Neural cell (in vitro differentiated cells): ENCODE measurements around the gene SIL1. TPM values are rescaled to one million over a fixed set of nuclear protein-coding genes. Genes with fewer than 3 reads are reported as not detected.

ENCODE experiments used
- H2AFZ ChIP-seq: fragments of 200-600, 300-800 bp; sonication (generic), shearing (Covaris generic); 2 replicates; pipeline ENCODE4 v1.6.0; 2014; ENCODE audit warnings: low read depth, mild to moderate bottlenecking, antibody characterized with exemption, low read length, moderate library complexity
- H3F3A ChIP-seq: fragments of 200-600 bp; shearing (Covaris generic); 2 replicates; pipeline ENCODE4 v1.6.1; 2016; ENCODE audit warnings: mild to moderate bottlenecking, moderate library complexity, mixed read lengths, antibody characterized with exemption, low read length; ENCODE audit not compliant: insufficient read depth, poor library complexity, severe bottlenecking
- H3K27ac ChIP-seq: fragments of 200-600, 300-800 bp; sonication (generic), shearing (Covaris generic); 2 replicates; pipeline ENCODE4 v1.5.1; 2014; ENCODE audit warnings: mild to moderate bottlenecking, low read length, moderate library complexity
- H3K27me3 ChIP-seq: fragments of 300-800, 200-600 bp; sonication (generic), shearing (Covaris generic); 2 replicates; pipeline ENCODE4 v1.6.0; 2014; ENCODE audit warnings: mild to moderate bottlenecking, low read depth, low read length, moderate library complexity; ENCODE audit not compliant: insufficient read depth
- H3K36me3 ChIP-seq: fragments of 300-800, 200-600 bp; sonication (generic), shearing (Covaris generic); 2 replicates; pipeline ENCODE4 v1.5.1; 2014; ENCODE audit warnings: mild to moderate bottlenecking, antibody characterized with exemption, low read length, moderate library complexity; ENCODE audit not compliant: insufficient read depth
- H3K4me2 ChIP-seq: fragments of 300-800, 200-600 bp; sonication (generic), shearing (Covaris generic); 2 replicates; pipeline ENCODE4 v1.6.0; 2014; ENCODE audit warnings: mild to moderate bottlenecking, low read length
- H3K4me3 ChIP-seq: fragments of 300-800, 200-600 bp; sonication (generic), shearing (Covaris generic); 2 replicates; pipeline ENCODE4 v1.5.1; 2014; ENCODE audit warnings: mild to moderate bottlenecking, low read length, moderate library complexity
- H3K79me2 ChIP-seq: fragments of 200-600 bp; shearing (Covaris generic); replicated peaks from 2 replicates; pipeline ENCODE4 v1.6.0; 2014; ENCODE audit warnings: mild to moderate bottlenecking, low read length, moderate library complexity; ENCODE audit not compliant: insufficient read depth
- H3K9ac ChIP-seq: fragments of 300-800, 200-600 bp; sonication (generic), shearing (Covaris generic); 2 replicates; pipeline ENCODE4 v1.6.1; 2016; ENCODE audit warnings: mild to moderate bottlenecking, low read length, mixed read lengths
- H3K9me2 ChIP-seq: fragments of 200-600 bp; shearing (Covaris generic); 2 replicates; pipeline ENCODE4 v1.6.1; 2016; ENCODE audit warnings: mild to moderate bottlenecking, low read length, mixed read lengths; ENCODE audit not compliant: insufficient read depth
- H3K9me3 ChIP-seq: fragments of 200-600, 300-800 bp; sonication (generic), shearing (Covaris generic); 2 replicates; pipeline ENCODE4 v1.6.1; 2016; ENCODE audit warnings: mild to moderate bottlenecking, mixed run types, low read length, moderate library complexity, mixed read lengths
- H4K20me1 ChIP-seq: fragments of 200-600 bp; shearing (Covaris generic); 2 replicates; pipeline ENCODE4 v1.6.1; 2016; ENCODE audit warnings: mild to moderate bottlenecking, mixed run types; ENCODE audit not compliant: insufficient read depth
- EP300 ChIP-seq: fragments of 450-650 bp; conservative IDR thresholded peaks from 2 replicates; pipeline ENCODE4 v1.6.1; 2014; ENCODE audit warnings: antibody characterized with exemption, mild to moderate bottlenecking, moderate library complexity; ENCODE audit not compliant: poor library complexity, severe bottlenecking
- EZH2 ChIP-seq: fragments of 200-600, 300-800 bp; shearing (Covaris generic), sonication (generic); IDR thresholded peaks from 2 replicates; pipeline ENCODE4 v1.6.1; 2014; ENCODE audit warnings: antibody characterized with exemption, low read length, borderline replicate concordance, mild to moderate bottlenecking; ENCODE audit not compliant: insufficient read depth, poor library complexity, severe bottlenecking
- MXI1 ChIP-seq: fragments of 450-650 bp; conservative IDR thresholded peaks from 2 replicates; pipeline ENCODE4 v1.6.1; 2014; ENCODE audit warnings: antibody characterized with exemption, mild to moderate bottlenecking; ENCODE audit not compliant: poor library complexity, severe bottlenecking
- POLR2AphosphoS5 ChIP-seq: IDR thresholded peaks from 2 replicates; pipeline ENCODE4 v1.6.1; 2012
- RAD21 ChIP-seq: fragments of 450-650 bp; conservative IDR thresholded peaks from 2 replicates; pipeline ENCODE4 v1.6.1; 2014; ENCODE audit warnings: antibody characterized with exemption, mild to moderate bottlenecking, moderate library complexity
- SMC3 ChIP-seq: fragments of 450-650 bp; conservative IDR thresholded peaks from 2 replicates; pipeline ENCODE4 v1.6.1; 2014; ENCODE audit warnings: antibody characterized with exemption, mild to moderate bottlenecking, moderate library complexity; ENCODE audit not compliant: poor library complexity
- TAF1 ChIP-seq: IDR thresholded peaks from 2 replicates; pipeline ENCODE4 v1.6.1; 2012; ENCODE audit warnings: low read depth
- polyA plus RNA-seq: library from polyadenylated mRNA; depleted of rRNA; stranded (reverse); fragments of >200 nt; gene quantifications from 2 replicates; pipeline ENCODE4 v1.2.3, GENCODE V29; 2014
- TF ChIP-seq, protein P1 (sequence below): IDR thresholded peaks from 2 replicates; pipeline ENCODE4 v1.6.1; 2012; ENCODE audit warnings: borderline replicate concordance
- TF ChIP-seq, protein P2 (sequence below): fragments of 450-650 bp; IDR thresholded peaks from 2 replicates; pipeline ENCODE4 v1.5.1; 2014; ENCODE audit warnings: antibody characterized with exemption, mild to moderate bottlenecking, moderate library complexity; ENCODE audit not compliant: poor library complexity, severe bottlenecking

SIL1 gene
- polyA plus RNA-seq, 1 donor from 2014 or later, result 4.7 TPM

DNA sequence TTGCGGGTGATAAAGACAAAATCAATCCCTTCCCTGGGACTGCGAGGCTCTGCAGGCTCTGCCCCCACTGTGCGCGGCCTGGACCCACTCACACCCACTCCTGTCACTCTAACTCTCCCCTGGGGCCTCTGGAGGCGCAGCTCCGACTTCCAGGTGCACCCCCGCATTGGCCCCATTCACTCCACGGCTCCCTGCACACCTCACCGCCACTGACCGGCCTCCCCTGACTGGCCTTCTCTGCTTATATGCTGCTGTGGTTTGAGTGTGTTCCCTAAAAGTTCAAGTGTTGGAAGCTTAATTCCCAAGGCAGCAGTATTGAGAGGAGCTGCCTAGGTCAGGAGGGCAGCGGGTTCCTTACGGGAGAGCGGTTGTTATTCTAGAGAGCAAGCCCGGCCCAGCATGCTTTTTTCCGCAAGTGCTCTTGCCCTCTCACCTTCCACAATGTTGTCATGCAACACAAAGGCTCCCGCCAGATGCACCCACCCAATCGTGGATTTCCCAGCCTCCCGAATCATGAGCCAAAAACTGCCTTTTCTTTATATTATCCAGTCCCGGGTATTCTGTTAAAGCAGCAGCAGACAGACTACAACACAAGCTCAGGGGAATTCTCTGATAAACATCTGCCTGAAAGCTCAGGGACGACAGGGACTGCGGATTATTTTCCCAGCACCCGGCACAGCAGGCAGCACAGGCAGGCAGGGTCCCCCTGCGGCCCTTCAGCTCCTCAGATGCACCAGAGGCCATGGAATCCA is 249.5 kb downstream of the SIL1 start:
- H3K4me2 ChIP-seq, result no peak overlapping the region
- no peak overlapping the region for H2AFZ ChIP-seq
- no peaks in the 10 kb centered on the region for H3K9me2 ChIP-seq
- no peaks in the 10 kb centered on the region for H3F3A ChIP-seq
- no peaks in the 10 kb centered on the region for H3K9me3 ChIP-seq
- no peak overlapping the region for H3K27ac ChIP-seq
- no peaks in the 10 kb centered on the region for H4K20me1 ChIP-seq
- H3K36me3 ChIP-seq, result no peaks in the 10 kb centered on the region
- H3K9ac ChIP-seq, result no peak overlapping the region
- H3K79me2 ChIP-seq, result no peaks in the 10 kb centered on the region
- H3K4me3 ChIP-seq, result no peak overlapping the region
- H3K27me3 ChIP-seq, result no peaks in the 10 kb centered on the region
- TF ChIP-seq TAF1 (no peak), MXI1 (no peak), SMC3 (no peak), EZH2 (no peak), EP300 (no peak), POLR2AphosphoS5 (no peak)
- TF ChIP-seq, protein P1, sequence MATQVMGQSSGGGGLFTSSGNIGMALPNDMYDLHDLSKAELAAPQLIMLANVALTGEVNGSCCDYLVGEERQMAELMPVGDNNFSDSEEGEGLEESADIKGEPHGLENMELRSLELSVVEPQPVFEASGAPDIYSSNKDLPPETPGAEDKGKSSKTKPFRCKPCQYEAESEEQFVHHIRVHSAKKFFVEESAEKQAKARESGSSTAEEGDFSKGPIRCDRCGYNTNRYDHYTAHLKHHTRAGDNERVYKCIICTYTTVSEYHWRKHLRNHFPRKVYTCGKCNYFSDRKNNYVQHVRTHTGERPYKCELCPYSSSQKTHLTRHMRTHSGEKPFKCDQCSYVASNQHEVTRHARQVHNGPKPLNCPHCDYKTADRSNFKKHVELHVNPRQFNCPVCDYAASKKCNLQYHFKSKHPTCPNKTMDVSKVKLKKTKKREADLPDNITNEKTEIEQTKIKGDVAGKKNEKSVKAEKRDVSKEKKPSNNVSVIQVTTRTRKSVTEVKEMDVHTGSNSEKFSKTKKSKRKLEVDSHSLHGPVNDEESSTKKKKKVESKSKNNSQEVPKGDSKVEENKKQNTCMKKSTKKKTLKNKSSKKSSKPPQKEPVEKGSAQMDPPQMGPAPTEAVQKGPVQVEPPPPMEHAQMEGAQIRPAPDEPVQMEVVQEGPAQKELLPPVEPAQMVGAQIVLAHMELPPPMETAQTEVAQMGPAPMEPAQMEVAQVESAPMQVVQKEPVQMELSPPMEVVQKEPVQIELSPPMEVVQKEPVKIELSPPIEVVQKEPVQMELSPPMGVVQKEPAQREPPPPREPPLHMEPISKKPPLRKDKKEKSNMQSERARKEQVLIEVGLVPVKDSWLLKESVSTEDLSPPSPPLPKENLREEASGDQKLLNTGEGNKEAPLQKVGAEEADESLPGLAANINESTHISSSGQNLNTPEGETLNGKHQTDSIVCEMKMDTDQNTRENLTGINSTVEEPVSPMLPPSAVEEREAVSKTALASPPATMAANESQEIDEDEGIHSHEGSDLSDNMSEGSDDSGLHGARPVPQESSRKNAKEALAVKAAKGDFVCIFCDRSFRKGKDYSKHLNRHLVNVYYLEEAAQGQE, result no peak
- TF ChIP-seq, protein P2, sequence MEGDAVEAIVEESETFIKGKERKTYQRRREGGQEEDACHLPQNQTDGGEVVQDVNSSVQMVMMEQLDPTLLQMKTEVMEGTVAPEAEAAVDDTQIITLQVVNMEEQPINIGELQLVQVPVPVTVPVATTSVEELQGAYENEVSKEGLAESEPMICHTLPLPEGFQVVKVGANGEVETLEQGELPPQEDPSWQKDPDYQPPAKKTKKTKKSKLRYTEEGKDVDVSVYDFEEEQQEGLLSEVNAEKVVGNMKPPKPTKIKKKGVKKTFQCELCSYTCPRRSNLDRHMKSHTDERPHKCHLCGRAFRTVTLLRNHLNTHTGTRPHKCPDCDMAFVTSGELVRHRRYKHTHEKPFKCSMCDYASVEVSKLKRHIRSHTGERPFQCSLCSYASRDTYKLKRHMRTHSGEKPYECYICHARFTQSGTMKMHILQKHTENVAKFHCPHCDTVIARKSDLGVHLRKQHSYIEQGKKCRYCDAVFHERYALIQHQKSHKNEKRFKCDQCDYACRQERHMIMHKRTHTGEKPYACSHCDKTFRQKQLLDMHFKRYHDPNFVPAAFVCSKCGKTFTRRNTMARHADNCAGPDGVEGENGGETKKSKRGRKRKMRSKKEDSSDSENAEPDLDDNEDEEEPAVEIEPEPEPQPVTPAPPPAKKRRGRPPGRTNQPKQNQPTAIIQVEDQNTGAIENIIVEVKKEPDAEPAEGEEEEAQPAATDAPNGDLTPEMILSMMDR, result no peak

DNA sequence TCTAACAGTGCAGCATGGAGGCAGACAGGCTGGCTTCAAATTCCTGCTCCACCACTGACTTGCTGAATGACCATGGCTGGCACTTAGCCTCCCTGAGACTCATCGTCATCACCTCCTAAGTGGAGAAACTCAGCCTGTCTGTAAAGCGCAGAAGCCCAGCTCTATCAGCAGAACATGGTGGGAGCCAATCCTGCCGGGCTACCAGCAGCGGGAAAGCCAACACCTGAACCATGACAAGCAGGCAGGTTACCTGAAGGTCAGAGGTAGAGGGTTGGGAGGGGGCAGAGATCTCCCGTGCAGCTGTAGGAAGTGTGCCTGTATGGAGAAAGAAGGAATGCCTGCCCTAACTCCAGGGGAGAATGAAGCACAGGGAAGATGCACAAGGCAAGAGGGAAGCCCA is 250.4 kb downstream of the SIL1 start:
- Histone ChIP-seq H3K27ac (no peak overlapping the region), H2AFZ (no peak overlapping the region), H3K27me3 (no peaks in the 10 kb centered on the region), H3K4me3 (no peak overlapping the region), H3K4me2 (no peak overlapping the region), H3K79me2 (no peaks in the 10 kb centered on the region), H3K36me3 (no peaks in the 10 kb centered on the region), H3F3A (no peaks in the 10 kb centered on the region), H3K9me3 (no peaks in the 10 kb centered on the region), H3K9me2 (no peaks in the 10 kb centered on the region), H4K20me1 (no peaks in the 10 kb centered on the region), H3K9ac (no peak overlapping the region)
- TF ChIP-seq POLR2AphosphoS5 (no peak), RAD21 (no peak), SMC3 (no peak), EZH2 (no peak), MXI1 (no peak), TAF1 (no peak), EP300 (no peak)
- TF ChIP-seq, protein P1, result no peak
- TF ChIP-seq, protein P2, result no peak
